Measurements from ENCODE around the gene LRRC63.
"Not testable (repeated sequence)": the region's sequence is repeated elsewhere in the genome, so short reads cannot be mapped to it uniquely, and the experiment has no call there.

The LRRC63 gene

GRCh38 chr13:46182491-46182877, 29.2 kb upstream of the LRRC63 start:
- no peak for DNase-seq

- no peak for DNase-seq
Measured at GRCh38 chr13:46183018-46183946, 28.4 kb upstream of the LRRC63 start.

- peak; percentile 77 for DNase-seq
Measured at GRCh38 chr13:46184277-46184699, 27.4 kb upstream of the LRRC63 start.

GRCh38 chr13:46185634-46186033, 26.1 kb upstream of the LRRC63 start:
- no peak for DNase-seq

- no peak for DNase-seq
Measured at GRCh38 chr13:46192412-46192811, 19.3 kb upstream of the LRRC63 start.

- no peak for DNase-seq
Measured at GRCh38 chr13:46195016-46195415, 16.7 kb upstream of the LRRC63 start.

- no peak for DNase-seq
Measured at GRCh38 chr13:46197299-46198048, 14.3 kb upstream of the LRRC63 start.

GRCh38 chr13:46198696-46199193, 13.0 kb upstream of the LRRC63 start:
- DNase-seq: no peak

- DNase-seq: no peak
Measured at GRCh38 chr13:46202188-46202795, 9.4 kb upstream of the LRRC63 start.

GRCh38 chr13:46202966-46203365, 8.8 kb upstream of the LRRC63 start:
- DNase-seq: no peak

- no peak for DNase-seq
Measured at GRCh38 chr13:46206143-46206542, 5.6 kb upstream of the LRRC63 start.

- no peak for DNase-seq
Measured at GRCh38 chr13:46207828-46208227, 3.9 kb upstream of the LRRC63 start.

GRCh38 chr13:46210362-46211083, 1.2 kb upstream of the LRRC63 start:
- no peak for DNase-seq

GRCh38 chr13:46211116-46211482, 629 bp upstream of the LRRC63 start:
- DNase-seq: peak; percentile 6

- DNase-seq: no peak
Measured at GRCh38 chr13:46213242-46213641, 1.5 kb downstream of the LRRC63 start.

- DNase-seq: not testable (repeated sequence)
Measured at GRCh38 chr13:46214741-46215140, 3.0 kb downstream of the LRRC63 start.

- not testable (repeated sequence) for DNase-seq
Measured at GRCh38 chr13:46220234-46220633, 8.5 kb downstream of the LRRC63 start.

GRCh38 chr13:46229251-46229650, 17.5 kb downstream of the LRRC63 start:
- DNase-seq: no peak

GRCh38 chr13:46232281-46232680, 20.6 kb downstream of the LRRC63 start:
- DNase-seq: no peak

- DNase-seq: no peak
Measured at GRCh38 chr13:46235286-46235685, 23.6 kb downstream of the LRRC63 start.

GRCh38 chr13:46265292-46265691, 53.6 kb downstream of the LRRC63 start:
- no peak for DNase-seq

GRCh38 chr13:46267166-46267565, 55.4 kb downstream of the LRRC63 start:
- DNase-seq: no peak

- no peak for DNase-seq
Measured at GRCh38 chr13:46270416-46270815, 58.7 kb downstream of the LRRC63 start.

Measured in stimulated activated CD4-positive, alpha-beta T cell treated with anti-CD3 and anti-CD28 coated beads, Interleukin-4, amount 100 ng/mL, for 1 hour (primary cell).